HL-60 (cell line): ENCODE data around the gene OPN3.

Experiments used
- DNase-seq, 2 experiments: peaks; one replicate each; pipeline ENCODE4 v3.0.0-alpha.2; 2010 to 2020; ENCODE audit warnings: low read depth in 1 of 2, low spot score in 1 of 2
- H3K27ac ChIP-seq: fragments of 250-450 bp; sonication (Bioruptor Pico); replicated peaks from 2 replicates; pipeline ENCODE4 v1.5.1; 2020; ENCODE audit warnings: mild to moderate bottlenecking, moderate library complexity
- H3K27me3 ChIP-seq: fragments of 250-450 bp; sonication (Bioruptor Pico); 2 replicates; pipeline ENCODE4 v1.5.1; 2021; ENCODE audit warnings: mild to moderate bottlenecking, moderate library complexity; ENCODE audit not compliant: insufficient read depth, poor library complexity, severe bottlenecking
- H3K4me3 ChIP-seq: replicated peaks from 2 replicates; pipeline ENCODE4 v1.5.1; 2011; ENCODE audit warnings: mild to moderate bottlenecking, control low read depth, low read length; ENCODE audit not compliant: insufficient read depth
- CTCF ChIP-seq: IDR thresholded peaks from one replicate; pipeline ENCODE4 v1.5.1; 2011; ENCODE audit warnings: low read length, control low read depth, inconsistent platforms; ENCODE audit not compliant: insufficient read depth
- GABPA ChIP-seq: IDR thresholded peaks from 2 replicates; pipeline ENCODE4 v1.6.1; 2012; ENCODE audit warnings: low read depth
- POLR2AphosphoS5 ChIP-seq: IDR thresholded peaks from 2 replicates; pipeline ENCODE4 v1.6.1; 2012; ENCODE audit warnings: low read depth
- REST ChIP-seq: IDR thresholded peaks from 2 replicates; pipeline ENCODE4 v1.6.1; 2012; ENCODE audit warnings: low read depth; ENCODE audit not compliant: insufficient replicate concordance
- SPI1 ChIP-seq: IDR thresholded peaks from 2 replicates; pipeline ENCODE4 v1.6.1; 2012; ENCODE audit warnings: low read depth, mild to moderate bottlenecking, borderline replicate concordance
- long read RNA-seq: library from polyadenylated mRNA; unstranded; transcript quantifications from one replicate; pipeline ENCODE4 v2.0.0, GENCODE V29; 2020

The OPN3 gene
- long read RNA-seq, partial matches to known transcripts, result 0 of 1 reads
- long read RNA-seq, other reads (novel, unspliced or antisense), result 1 of 1 reads

GRCh38 chr1:241640149-241640866 is at the start of gene OPN3, which contains the start of gene CHML:
OPN3 (minus strand) TSS chr1:241640369; CDS start chr1:241640254, 115 bp downstream.
CHML (minus strand) TSS chr1:241640369; CDS start chr1:241635766, 4,603 bp downstream.
- Histone ChIP-seq H3K4me3 (peak within 1 kb of the TSS; percentile 81), H3K27ac (peak within 1 kb of the TSS; percentile 88), H3K27me3 (no peaks in the 10 kb centered on the region)
- DNase-seq, result peak; percentile 74 to 88
- no peak for TF ChIP-seq REST
- no peak for TF ChIP-seq SPI1
- TF ChIP-seq POLR2AphosphoS5, result peak; percentile 49; the same call in 1 of the 2 replicates

GRCh38 chr1:241688940-241689368 is 48.8 kb upstream of the OPN3 start:
- TF ChIP-seq REST (no peak), CTCF (no peak), SPI1 (no peak), GABPA (no peak), POLR2AphosphoS5 (no peak)
- DNase-seq, result no peak
- H3K27ac ChIP-seq, result no peak overlapping the region
- H3K27me3 ChIP-seq, result peaks cover 2% of the 10 kb centered on the region
- no peak overlapping the region for H3K4me3 ChIP-seq

- no peak for TF ChIP-seq SPI1
- TF ChIP-seq CTCF, result no peak
- no peak for TF ChIP-seq REST
- TF ChIP-seq GABPA, result no peak
- no peak overlapping the region for H3K4me3 ChIP-seq
- no peak for DNase-seq
- H3K27ac ChIP-seq, result no peak overlapping the region
- H3K27me3 ChIP-seq, result peaks cover 6% of the 10 kb centered on the region
Observed at GRCh38 chr1:241684108-241684507, 43.9 kb upstream of the OPN3 start.
